Adrenal gland (tissue), 12 donors: ENCODE measurements around the gene SREK1IP1. TPM values are rescaled to one million over a fixed set of nuclear protein-coding genes. Genes with fewer than 3 reads are reported as not detected.

Source experiments
- DNase-seq, 7 donors: peaks; one replicate each; pipeline ENCODE4 v3.0.0-alpha.2; 2019 to 2020
- H3K27ac ChIP-seq, 5 donors: fragments of 200-600 bp; sonication (generic) in 4 of 5; 1 replicate in 3 of 5; 2 replicates in 2 of 5; pipeline versions ENCODE4 v1.5.1 to v1.8.0; 2016 to 2020; ENCODE audit warnings: mild to moderate bottlenecking in 1 of 5
- H3K27me3 ChIP-seq: fragments of 200-600 bp; 2 replicates; pipeline ENCODE4 v1.8.0; 2021
- H3K36me3 ChIP-seq, 2 donors: fragments of 200-600 bp; replicated peaks in 1 of 2; 1 replicate in 1 of 2; 2 replicates in 1 of 2; pipeline versions ENCODE4 v1.5.1 to v1.8.0; 2018 to 2022
- H3K4me1 ChIP-seq, 2 donors: fragments of 200-600 bp; replicated peaks in 1 of 2; 1 replicate in 1 of 2; 2 replicates in 1 of 2; pipeline versions ENCODE4 v1.5.1 to v1.8.0; 2018 to 2021
- H3K4me3 ChIP-seq, 4 donors: fragments of 200-600 bp; sonication (generic) in 3 of 4; one replicate each; pipeline ENCODE4 v1.5.1; 2016 to 2018
- H3K9me3 ChIP-seq, 3 donors: fragments of 200-600 bp; sonication (generic) in 1 of 3; replicated peaks in 1 of 3; 1 replicate in 2 of 3; 2 replicates in 1 of 3; pipeline versions ENCODE4 v1.5.1 to v1.8.0; 2016 to 2021
- POLR2A ChIP-seq, 2 donors: fragments of 450-650 bp; IDR thresholded peaks; one replicate each; pipeline ENCODE4 v1.6.1; 2017; ENCODE audit warnings: antibody characterized with exemption in 2 of 2, mild to moderate bottlenecking in 2 of 2, moderate library complexity in 1 of 2
- WGBS, 4 donors: extraction: QIAGEN DNeasy Blood & Tissue Kit in 2 of 4; methylation state at CpG; one replicate each; pipeline versions ENCODE4 v1.1.5 to v1.1.7; 2013 to 2017; 5-methylcytosine and 5-hydroxymethylcytosine counted together
- intact Hi-C, 2 donors: fragments of 100-400 bp; cut with DNase I; formaldehyde crosslinking; loops; one replicate each; pipeline versions ENCODE4 v1.14.1 to v1.15.0; 2022 to 2023
- polyA plus RNA-seq, 3 donors: library from polyadenylated mRNA; stranded (reverse); fragments of 200-250 nt in 2 of 3; fragments of 350-450 nt in 1 of 3; fragmentation: Illumina TruSeq in 1 of 3; extraction: RNeasy Lipid Tissue Mini Kit (QIAGEN cat#74804) in 1 of 3; gene quantifications; one replicate each; pipeline ENCODE4 v1.2.3, GENCODE V29; 2013 to 2014
- total RNA-seq, 9 donors: library from RNA; depleted of rRNA in 4 of 9; stranded (reverse); fragments of >200 nt in 4 of 9; fragments of 120-200 nt in 1 of 9; fragmentation: NEBNext Ultra II Directional in 1 of 9; extraction: Animal tissue kit (Norgen Biotek cat#: 25700) in 1 of 9; gene quantifications; one replicate each; pipeline versions ENCODE4 v1.1.0 to v1.2.4, GENCODE V29; 2013 to 2023
- TF ChIP-seq, protein P1 (sequence below), 6 experiments: fragments of 450-650 bp in 4 of 6; fragments of 200-600 bp in 2 of 6; sonication (generic) in 1 of 6; IDR thresholded peaks; 1 replicate in 5 of 6; 2 replicates in 1 of 6; pipeline versions ENCODE4 v1.5.1 to v1.8.0; 2016 to 2021; ENCODE audit warnings: antibody characterized with exemption in 6 of 6, mild to moderate bottlenecking in 2 of 6, moderate library complexity in 1 of 6
- donor health status: healthy with polysubstance abuse.
- donor health status: Bipolar disorder and iron deficiency.
- donor health status: DM: yes; HTN: yes; CAD: no.
- donor health status: DM: no; HTN: no; CAD: no.
- donor health status: DM: no; HTN: no; CAD: no.
- donor health status: DM: yes; HTN: yes; CAD: no.

SREK1IP1 gene
- total and polyA plus RNA-seq, 12 donors: 5.0 to 42.9 (median 16.8) TPM

DNA sequence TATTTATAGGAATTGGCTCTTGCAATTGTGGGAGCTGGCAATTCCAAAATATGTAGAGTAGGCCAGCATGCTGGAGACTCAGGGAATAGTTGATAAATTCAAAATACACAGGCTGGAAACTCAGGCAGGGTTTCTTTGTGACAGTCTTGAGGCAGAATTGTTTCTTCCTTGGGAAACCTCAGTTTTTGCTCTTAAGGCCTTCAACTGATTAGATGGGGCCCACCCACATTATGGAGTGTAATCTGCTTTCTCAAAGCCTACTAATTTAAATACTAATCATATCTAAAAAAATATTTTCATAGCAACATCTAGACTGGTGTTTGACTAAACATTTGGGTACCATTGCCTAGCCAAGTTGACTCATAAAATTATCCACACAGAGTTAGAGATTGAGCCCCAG lies 27.8 kb upstream of the SREK1IP1 start:
- Histone ChIP-seq H3K4me3 (no peak overlapping the region), H3K36me3 (no peaks in the 10 kb centered on the region), H3K9me3 (no peaks in the 10 kb centered on the region), H3K27me3 (no peaks in the 10 kb centered on the region), H3K4me1 (no peaks in the 10 kb centered on the region), H3K27ac (no peak overlapping the region)
- no peak for DNase-seq
- no peak for TF ChIP-seq POLR2A (IDR thresholded peaks at IDR 0.05)
- TF ChIP-seq, protein P1, sequence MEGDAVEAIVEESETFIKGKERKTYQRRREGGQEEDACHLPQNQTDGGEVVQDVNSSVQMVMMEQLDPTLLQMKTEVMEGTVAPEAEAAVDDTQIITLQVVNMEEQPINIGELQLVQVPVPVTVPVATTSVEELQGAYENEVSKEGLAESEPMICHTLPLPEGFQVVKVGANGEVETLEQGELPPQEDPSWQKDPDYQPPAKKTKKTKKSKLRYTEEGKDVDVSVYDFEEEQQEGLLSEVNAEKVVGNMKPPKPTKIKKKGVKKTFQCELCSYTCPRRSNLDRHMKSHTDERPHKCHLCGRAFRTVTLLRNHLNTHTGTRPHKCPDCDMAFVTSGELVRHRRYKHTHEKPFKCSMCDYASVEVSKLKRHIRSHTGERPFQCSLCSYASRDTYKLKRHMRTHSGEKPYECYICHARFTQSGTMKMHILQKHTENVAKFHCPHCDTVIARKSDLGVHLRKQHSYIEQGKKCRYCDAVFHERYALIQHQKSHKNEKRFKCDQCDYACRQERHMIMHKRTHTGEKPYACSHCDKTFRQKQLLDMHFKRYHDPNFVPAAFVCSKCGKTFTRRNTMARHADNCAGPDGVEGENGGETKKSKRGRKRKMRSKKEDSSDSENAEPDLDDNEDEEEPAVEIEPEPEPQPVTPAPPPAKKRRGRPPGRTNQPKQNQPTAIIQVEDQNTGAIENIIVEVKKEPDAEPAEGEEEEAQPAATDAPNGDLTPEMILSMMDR (IDR thresholded peaks at IDR 0.05): no peak
- intact Hi-C loops: no loop called here

DNA sequence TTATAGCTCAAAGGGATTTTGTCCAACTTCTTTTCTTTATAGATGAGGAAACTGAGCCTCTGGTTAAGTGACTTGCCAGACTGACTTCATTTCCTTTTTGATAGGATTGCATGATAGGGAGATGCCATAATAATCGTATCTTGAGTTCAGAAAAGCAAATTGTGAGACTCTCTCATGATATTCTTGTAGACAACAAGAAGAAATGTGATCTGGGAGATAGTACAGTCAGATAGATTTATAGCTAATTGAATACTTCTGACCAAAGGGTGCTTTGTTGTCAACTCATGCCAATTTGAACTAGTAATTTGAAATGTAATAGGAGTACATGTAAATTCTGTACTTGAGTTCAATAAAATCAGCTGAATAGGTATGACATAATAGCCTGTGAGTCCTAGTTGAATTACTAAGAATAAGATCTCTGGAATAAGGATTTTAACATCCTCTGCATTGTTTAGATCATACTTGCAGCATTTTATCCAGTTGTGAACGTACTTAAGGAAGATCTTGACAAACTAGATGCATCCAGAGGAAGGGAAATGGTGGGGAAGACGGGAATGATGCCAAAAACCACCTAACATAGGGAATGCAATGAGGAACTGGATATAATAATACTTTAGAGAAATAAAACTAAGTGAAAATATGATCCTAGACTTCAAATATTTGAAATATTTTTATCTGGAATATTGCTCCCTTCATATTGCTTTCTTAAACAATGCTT lies 25.7 kb upstream of the SREK1IP1 start:
- intact Hi-C loops: no loop called here
- TF ChIP-seq, protein P1 (IDR thresholded peaks at IDR 0.05): no peak

DNA sequence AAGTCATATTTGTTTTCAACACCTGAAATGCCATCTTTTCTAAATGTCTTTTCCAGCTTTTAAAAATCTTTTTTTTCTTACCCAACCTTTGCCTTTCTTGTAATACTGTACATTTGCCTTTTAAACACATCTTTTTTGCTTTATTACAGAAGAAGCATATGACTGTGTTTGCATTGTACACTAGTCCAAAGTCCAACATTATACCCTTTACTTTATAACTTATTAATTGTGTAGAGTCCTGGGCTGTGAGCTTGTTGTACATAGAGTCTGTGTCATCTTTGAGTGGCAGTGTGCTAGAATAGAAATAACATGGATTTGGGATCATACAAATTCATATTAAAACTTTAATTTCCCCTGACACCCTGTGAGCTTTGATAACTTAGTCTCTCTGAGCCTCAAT lies 24.0 kb upstream of the SREK1IP1 start:
- Histone ChIP-seq H3K4me1 (peaks cover 3 to 4% of the 10 kb centered on the region in 2 donors), H3K27me3 (no peaks in the 10 kb centered on the region), H3K27ac (no peak overlapping the region), H3K9me3 (no peaks in the 10 kb centered on the region), H3K36me3 (no peaks in the 10 kb centered on the region), H3K4me3 (no peak overlapping the region)
- TF ChIP-seq, protein P1 (IDR thresholded peaks at IDR 0.05): no peak
- no peak for TF ChIP-seq POLR2A (IDR thresholded peaks at IDR 0.05)
- intact Hi-C loops: no loop called here
- DNase-seq: no peak

More for the DNA sequence above, 25.7 kb upstream of the SREK1IP1 start:
- no peak overlapping the region for H3K4me3 ChIP-seq
- no peaks in the 10 kb centered on the region for H3K9me3 ChIP-seq
- no peak for DNase-seq
- no peak overlapping the region for H3K27ac ChIP-seq
- H3K27me3 ChIP-seq: no peaks in the 10 kb centered on the region
- H3K36me3 ChIP-seq: no peaks in the 10 kb centered on the region
- no peaks in the 10 kb centered on the region for H3K4me1 ChIP-seq
- WGBS, 4 donors: 81 to 87% (median 84%) methylated on average over 3 of the region's 3 CpGs

DNA sequence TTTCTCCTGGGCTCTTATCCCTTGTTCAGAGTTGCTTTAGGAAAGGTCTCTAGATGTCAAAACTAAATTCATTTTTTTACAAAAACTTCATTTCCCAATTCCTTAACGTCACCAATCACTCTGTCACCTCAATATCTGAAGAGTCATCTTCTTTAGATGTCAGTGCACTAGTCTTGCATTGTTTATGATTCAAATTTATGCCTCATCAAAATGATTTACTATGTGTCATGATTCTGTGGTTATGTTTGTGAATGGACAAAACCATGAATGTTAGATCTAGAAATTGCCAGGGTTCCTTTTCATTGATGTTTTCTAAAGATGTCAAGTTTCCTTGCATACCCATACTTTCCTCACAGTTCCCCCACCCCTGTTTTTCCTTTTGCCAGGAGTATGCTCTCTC lies 21.7 kb upstream of the SREK1IP1 start:
- WGBS, 4 donors: 84 to 93% (median 90%) methylated on average over 1 of the region's 1 CpG
- no peaks in the 10 kb centered on the region for H3K27me3 ChIP-seq
- no peak overlapping the region for H3K27ac ChIP-seq
- intact Hi-C loops: no loop called here
- DNase-seq: no peak
- no peaks in the 10 kb centered on the region for H3K9me3 ChIP-seq
- TF ChIP-seq, protein P1 (IDR thresholded peaks at IDR 0.05): no peak
- TF ChIP-seq POLR2A (IDR thresholded peaks at IDR 0.05): no peak
- peaks cover 3 to 4% of the 10 kb centered on the region in 2 donors for H3K4me1 ChIP-seq
- H3K36me3 ChIP-seq: no peaks in the 10 kb centered on the region
- H3K4me3 ChIP-seq: no peak overlapping the region
